HEK293 (cell line): ENCODE data around the gene PRXL2B.

Experiments used
- CTCF ChIP-seq: fragments of 450-650 bp; formaldehyde crosslinking; IDR thresholded peaks from 2 replicates; pipeline ENCODE4 v1.5.1; 2016; ENCODE audit warnings: missing biosample characterization, missing genetic modification characterization
- RBAK ChIP-seq: fragments of 450-650 bp; formaldehyde crosslinking; IDR thresholded peaks from 2 replicates; pipeline ENCODE4 v1.5.1; 2016; ENCODE audit warnings: missing biosample characterization, missing genetic modification characterization
- ZFP41 ChIP-seq: fragments of 450-650 bp; formaldehyde crosslinking; IDR thresholded peaks from 2 replicates; pipeline ENCODE4 v1.5.1; 2016; ENCODE audit warnings: missing biosample characterization, missing genetic modification characterization, borderline replicate concordance
- ZNF184 ChIP-seq: fragments of 450-650 bp; IDR thresholded peaks from 2 replicates; pipeline ENCODE4 v1.5.1; 2018; ENCODE audit warnings: missing biosample characterization, mild to moderate bottlenecking, missing genetic modification characterization
- ZNF211 ChIP-seq: fragments of 450-650 bp; formaldehyde crosslinking; IDR thresholded peaks from 2 replicates; pipeline ENCODE4 v1.5.1; 2016; ENCODE audit warnings: low read depth, missing biosample characterization, missing genetic modification characterization
- ZNF449 ChIP-seq: fragments of 450-650 bp; formaldehyde crosslinking; IDR thresholded peaks from 2 replicates; pipeline ENCODE4 v1.5.1; 2017; ENCODE audit warnings: missing biosample characterization, mild to moderate bottlenecking, missing genetic modification characterization, moderate library complexity
- ZNF510 ChIP-seq: fragments of 450-650 bp; formaldehyde crosslinking; IDR thresholded peaks from 2 replicates; pipeline ENCODE4 v1.5.1; 2018; ENCODE audit warnings: mild to moderate bottlenecking, missing genetic modification characterization, missing biosample characterization; ENCODE audit not compliant: insufficient replicate concordance
- ZNF549 ChIP-seq: fragments of 450-650 bp; IDR thresholded peaks from 2 replicates; pipeline ENCODE4 v1.5.1; 2018; ENCODE audit warnings: missing biosample characterization, missing genetic modification characterization, mild to moderate bottlenecking, inconsistent platforms, moderate library complexity
- ZNF707 ChIP-seq: fragments of 450-650 bp; formaldehyde crosslinking; IDR thresholded peaks from 2 replicates; pipeline ENCODE4 v1.5.1; 2016; ENCODE audit warnings: missing biosample characterization, missing genetic modification characterization
- ZSCAN30 ChIP-seq: fragments of 450-650 bp; IDR thresholded peaks from 2 replicates; pipeline ENCODE4 v1.5.1; 2018; ENCODE audit warnings: missing biosample characterization, mild to moderate bottlenecking, missing genetic modification characterization, moderate library complexity

- TF ChIP-seq CTCF (tag by site-specific recombination) (no peak), ZNF549 (tag by site-specific recombination) (no peak), ZNF184 (tag by site-specific recombination) (no peak), ZFP41 (no peak), ZNF707 (tag by site-specific recombination) (no peak), RBAK (no peak), ZSCAN30 (tag by site-specific recombination) (no peak), ZNF211 (no peak), ZNF510 (tag by site-specific recombination) (no peak), ZNF449 (tag by site-specific recombination) (no peak)
Measured at GRCh38 chr1:2538376-2538775, 48.2 kb upstream of the PRXL2B start.
